Activated CD8-positive, alpha-beta memory T cell treated with anti-CD3 and anti-CD28 coated beads, Interleukin-2, amount 50 U/mL, for 4 hours (primary cell): ENCODE results near the gene ZRANB1.

Experiments used
- DNase-seq: peaks from one replicate; pipeline ENCODE4 v3.0.0-alpha.2; 2020

Gene ZRANB1

GRCh38 chr10:125023255-125023654 lies 81.3 kb downstream of the ZRANB1 start:
- DNase-seq: no peak

- no peak for DNase-seq
Measured at GRCh38 chr10:125023862-125024496, 82.1 kb downstream of the ZRANB1 start.

- DNase-seq: no peak
Measured at GRCh38 chr10:125024497-125025234, 82.7 kb downstream of the ZRANB1 start.

- DNase-seq: no peak
Measured at GRCh38 chr10:125025341-125025740, 83.4 kb downstream of the ZRANB1 start.

- no peak for DNase-seq
Measured at GRCh38 chr10:125026036-125026931, 84.4 kb downstream of the ZRANB1 start.

GRCh38 chr10:125026974-125027735 lies 85.2 kb downstream of the ZRANB1 start:
- DNase-seq: no peak

- no peak for DNase-seq
Measured at GRCh38 chr10:125027871-125028869, 86.2 kb downstream of the ZRANB1 start.

GRCh38 chr10:125029584-125030242 lies 87.8 kb downstream of the ZRANB1 start:
- no peak for DNase-seq

GRCh38 chr10:125030567-125031197 lies 88.8 kb downstream of the ZRANB1 start:
- no peak for DNase-seq

GRCh38 chr10:125032474-125033020 lies 90.6 kb downstream of the ZRANB1 start:
- DNase-seq: no peak

- DNase-seq: no peak
Measured at GRCh38 chr10:125033146-125033924, 91.4 kb downstream of the ZRANB1 start.

GRCh38 chr10:125034675-125035074 lies 92.8 kb downstream of the ZRANB1 start:
- DNase-seq: no peak

GRCh38 chr10:125035136-125035535 lies 93.2 kb downstream of the ZRANB1 start:
- no peak for DNase-seq

GRCh38 chr10:125035588-125036295 lies 93.8 kb downstream of the ZRANB1 start:
- no peak for DNase-seq

- no peak for DNase-seq
Measured at GRCh38 chr10:125037145-125037877, 95.4 kb downstream of the ZRANB1 start.
